ENCODE results near the gene NTRK2.

The NTRK2 gene

DNA sequence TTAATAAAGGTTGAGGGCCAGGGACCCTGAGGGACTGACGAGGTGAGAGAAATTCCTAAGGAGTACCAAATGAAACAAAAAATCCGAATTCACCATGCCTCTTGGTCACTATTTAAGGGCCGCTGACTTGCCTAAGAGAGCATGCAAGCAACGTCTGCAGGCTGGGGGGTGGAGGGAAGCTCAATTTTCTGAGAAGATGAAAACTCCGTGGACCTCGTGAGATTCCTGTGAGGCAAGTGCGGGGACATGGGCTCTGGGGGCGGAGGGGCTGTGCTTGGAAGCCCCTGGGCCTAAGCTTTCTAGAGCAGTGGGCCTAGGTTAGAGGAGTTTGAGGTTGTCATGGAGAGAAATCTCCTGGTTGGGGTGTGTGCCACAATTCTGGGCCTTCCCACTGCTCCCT, 27.5 kb downstream of the NTRK2 start (continued):
- TF ChIP-seq ZNF423 (tag by site-specific recombination; IDR thresholded peaks at IDR 0.05): no peak

DNA sequence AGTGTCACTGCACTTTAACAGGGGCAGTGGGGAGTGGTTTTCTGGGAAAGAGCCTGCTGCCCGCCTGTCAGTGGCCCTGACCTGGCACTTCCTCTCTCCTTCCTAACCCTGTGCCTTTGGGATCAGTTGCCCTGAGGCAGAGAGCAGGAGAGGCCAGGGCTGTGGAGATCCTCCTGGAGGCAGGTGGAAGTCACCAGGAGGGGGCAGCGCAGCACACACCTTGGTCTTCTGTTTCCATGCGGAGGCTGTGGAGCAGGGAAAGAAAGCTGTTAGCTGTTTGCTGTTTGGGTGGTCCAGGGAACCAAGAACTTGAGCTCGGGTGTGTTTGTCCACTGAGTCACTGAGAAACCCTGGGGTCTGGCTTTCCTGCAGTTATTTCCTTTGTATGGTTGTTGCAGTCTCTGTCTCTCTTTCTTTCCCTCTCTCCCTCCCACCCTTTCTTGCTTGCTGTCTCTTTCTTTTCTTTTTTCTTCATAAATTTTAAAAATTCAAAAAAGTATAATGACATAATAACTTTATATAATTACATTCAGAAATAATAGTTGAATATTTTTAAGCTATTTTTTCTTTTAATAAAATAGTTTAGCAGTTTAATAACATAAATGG, 28.1 kb downstream of the NTRK2 start:
- no peak overlapping the region for H3K27ac ChIP-seq (ENCODE audit: extremely low read depth, low read depth, low read length)
- CTCF ChIA-PET: interaction anchor here (0.5 to 5.1 kb wide), 65 partner anchors 9 to 967 kb away, joined by 3 to 55 read pairs (median 4); no protein-coding TSS in a partner anchor
- H3K36me3 ChIP-seq (ENCODE audit: control insufficient read depth in 2 of 2, insufficient read depth in 1 of 2, low read length in 2 of 2): no peaks in the 10 kb centered on the region
- TF ChIP-seq ZIC2 (tag by site-specific recombination; IDR thresholded peaks at IDR 0.05): no peak
- TF ChIP-seq ZNF433 (tag by site-specific recombination; IDR thresholded peaks at IDR 0.05; ENCODE audit: low read depth): no peak
- no peak for TF ChIP-seq TCF7L2 (IDR thresholded peaks at IDR 0.05; ENCODE audit: borderline replicate concordance, low read depth, low read length)
- peak; percentile 35; the same call in 1 of the 2 replicates for TF ChIP-seq CTCF (tag by site-specific recombination; IDR thresholded peaks at IDR 0.05)
- no peak for TF ChIP-seq ZSCAN4 (tag by site-specific recombination; IDR thresholded peaks at IDR 0.05)
- TF ChIP-seq ZNF654 (tag by site-specific recombination; IDR thresholded peaks at IDR 0.05; ENCODE audit: low read depth): peak; percentile 52
- TF ChIP-seq ZNF19 (tag by site-specific recombination; IDR thresholded peaks at IDR 0.05; ENCODE audit: low read depth): no peak
- no peak for TF ChIP-seq ZNF645 (tag by site-specific recombination; IDR thresholded peaks at IDR 0.05)
- 0 out of 2 replicates have a peak, but pooled peaks have one; percentile 18 for TF ChIP-seq IKZF3 (tag by site-specific recombination; IDR thresholded peaks at IDR 0.05)
- no peak overlapping the region for H3K4me3 ChIP-seq (ENCODE audit: low read depth, low read length)
- H3K4me1 ChIP-seq (ENCODE audit: control insufficient read depth, insufficient read depth, low read length): no peaks in the 10 kb centered on the region
- POLR2A ChIA-PET: no interaction called here
- no peaks in the 10 kb centered on the region for H3K9me3 ChIP-seq (ENCODE audit: control insufficient read depth, insufficient read depth, low read depth, low read length)

GRCh38 chr9:84698323-84698722, 28.8 kb downstream of the NTRK2 start:
- Histone ChIP-seq H3K4me1 (ENCODE audit: control insufficient read depth, insufficient read depth, low read length) (no peaks in the 10 kb centered on the region), H3K27ac (ENCODE audit: extremely low read depth, low read depth, low read length) (no peak overlapping the region), H3K36me3 (ENCODE audit: control insufficient read depth in 2 of 2, insufficient read depth in 1 of 2, low read length in 2 of 2) (no peaks in the 10 kb centered on the region), H3K4me3 (ENCODE audit: low read depth, low read length) (no peak overlapping the region), H3K9me3 (ENCODE audit: control insufficient read depth, insufficient read depth, low read depth, low read length) (no peaks in the 10 kb centered on the region)
- CTCF ChIA-PET: interaction anchor here (0.5 to 5.1 kb wide), 35 partner anchors 11 to 966 kb away, joined by 3 to 55 read pairs (median 4); no protein-coding TSS in a partner anchor
- POLR2A ChIA-PET: no interaction called here
- TF ChIP-seq ZBTB1 (tag by site-specific recombination; IDR thresholded peaks at IDR 0.05) (no peak), SP7 (tag by site-specific recombination; IDR thresholded peaks at IDR 0.05) (no peak), SP3 (tag by site-specific recombination; IDR thresholded peaks at IDR 0.05) (no peak), REPIN1 (tag by site-specific recombination; IDR thresholded peaks at IDR 0.05; ENCODE audit: low read depth) (no peak), ZNF777 (tag by site-specific recombination; IDR thresholded peaks at IDR 0.05; ENCODE audit: borderline replicate concordance) (no peak), ZNF202 (tag by site-specific recombination; IDR thresholded peaks at IDR 0.05; ENCODE audit: borderline replicate concordance) (no peak), ZNF514 (tag by site-specific recombination; IDR thresholded peaks at IDR 0.05) (no peak), PRDM6 (tag by site-specific recombination; IDR thresholded peaks at IDR 0.05) (no peak), ZSCAN23 (tag by site-specific recombination; IDR thresholded peaks at IDR 0.05) (no peak), ZNF791 (tag by site-specific recombination; IDR thresholded peaks at IDR 0.05) (no peak), SALL2 (tag by site-specific recombination; IDR thresholded peaks at IDR 0.05; ENCODE audit: borderline replicate concordance) (no peak), ZNF311 (tag by site-specific recombination; IDR thresholded peaks at IDR 0.05; ENCODE audit: borderline replicate concordance) (no peak), ZNF521 (tag by site-specific recombination; IDR thresholded peaks at IDR 0.05) (no peak)
- TF ChIP-seq, protein P1, sequence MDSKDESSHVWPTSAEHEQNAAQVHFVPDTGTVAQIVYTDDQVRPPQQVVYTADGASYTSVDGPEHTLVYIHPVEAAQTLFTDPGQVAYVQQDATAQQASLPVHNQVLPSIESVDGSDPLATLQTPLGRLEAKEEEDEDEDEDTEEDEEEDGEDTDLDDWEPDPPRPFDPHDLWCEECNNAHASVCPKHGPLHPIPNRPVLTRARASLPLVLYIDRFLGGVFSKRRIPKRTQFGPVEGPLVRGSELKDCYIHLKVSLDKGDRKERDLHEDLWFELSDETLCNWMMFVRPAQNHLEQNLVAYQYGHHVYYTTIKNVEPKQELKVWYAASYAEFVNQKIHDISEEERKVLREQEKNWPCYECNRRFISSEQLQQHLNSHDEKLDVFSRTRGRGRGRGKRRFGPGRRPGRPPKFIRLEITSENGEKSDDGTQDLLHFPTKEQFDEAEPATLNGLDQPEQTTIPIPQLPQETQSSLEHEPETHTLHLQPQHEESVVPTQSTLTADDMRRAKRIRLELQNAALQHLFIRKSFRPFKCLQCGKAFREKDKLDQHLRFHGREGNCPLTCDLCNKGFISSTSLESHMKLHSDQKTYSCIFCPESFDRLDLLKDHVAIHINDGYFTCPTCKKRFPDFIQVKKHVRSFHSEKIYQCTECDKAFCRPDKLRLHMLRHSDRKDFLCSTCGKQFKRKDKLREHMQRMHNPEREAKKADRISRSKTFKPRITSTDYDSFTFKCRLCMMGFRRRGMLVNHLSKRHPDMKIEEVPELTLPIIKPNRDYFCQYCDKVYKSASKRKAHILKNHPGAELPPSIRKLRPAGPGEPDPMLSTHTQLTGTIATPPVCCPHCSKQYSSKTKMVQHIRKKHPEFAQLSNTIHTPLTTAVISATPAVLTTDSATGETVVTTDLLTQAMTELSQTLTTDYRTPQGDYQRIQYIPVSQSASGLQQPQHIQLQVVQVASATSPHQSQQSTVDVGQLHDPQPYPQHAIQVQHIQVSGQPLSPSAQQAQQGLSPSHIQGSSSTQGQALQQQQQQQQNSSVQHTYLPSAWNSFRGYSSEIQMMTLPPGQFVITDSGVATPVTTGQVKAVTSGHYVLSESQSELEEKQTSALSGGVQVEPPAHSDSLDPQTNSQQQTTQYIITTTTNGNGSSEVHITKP (tag by site-specific recombination; IDR thresholded peaks at IDR 0.05): no peak

Measured in HEK293 (cell line).